Kidney (tissue), 14 donors: ENCODE results near the gene SPON1. TPM values are rescaled to one million over a fixed set of nuclear protein-coding genes. Genes with fewer than 3 reads are reported as not detected.

Experiments used
- DNase-seq, 5 donors: peaks; one replicate each; pipeline ENCODE4 v3.0.0-alpha.2; 2013 to 2020
- FAIRE-seq: peaks from 2 replicates; lab custom pipeline; 2012; peaks lifted over from hg19 to GRCh38; lab: Jason Lieb, UNC
- H3K27ac ChIP-seq, 2 donors: one replicate each; pipeline ENCODE4 v1.7.0; 2013; ENCODE audit warnings: low read depth in 2 of 2, low read length in 2 of 2, inconsistent platforms in 1 of 2
- H3K27me3 ChIP-seq: one replicate; pipeline ENCODE4 v1.7.1; 2013; ENCODE audit warnings: low read length, inconsistent platforms; ENCODE audit not compliant: control insufficient read depth, insufficient read depth
- H3K36me3 ChIP-seq, 3 donors: one replicate each; pipeline versions ENCODE4 v1.7.0 to v1.7.1; 2013; ENCODE audit warnings: low read length in 3 of 3, control low read depth in 1 of 3, inconsistent platforms in 1 of 3; ENCODE audit not compliant: insufficient read depth in 3 of 3, control insufficient read depth in 2 of 3
- H3K4me1 ChIP-seq, 3 donors: one replicate each; pipeline versions ENCODE4 v1.7.0 to v1.7.1; 2013; ENCODE audit warnings: low read length in 3 of 3, inconsistent platforms in 1 of 3, low read depth in 1 of 3; ENCODE audit not compliant: control insufficient read depth in 2 of 3, insufficient read depth in 2 of 3
- H3K4me3 ChIP-seq, 3 donors: one replicate each; pipeline versions ENCODE4 v1.7.0 to v1.8.1; 2013; ENCODE audit warnings: low read length in 3 of 3, control low read depth in 1 of 3, inconsistent platforms in 1 of 3
- H3K9ac ChIP-seq, 3 donors: one replicate each; pipeline versions ENCODE4 v1.7.0 to v1.7.1; 2013; ENCODE audit warnings: low read length in 3 of 3, control low read depth in 1 of 3, inconsistent platforms in 1 of 3
- H3K9me3 ChIP-seq, 3 donors: one replicate each; pipeline versions ENCODE4 v1.7.0 to v1.7.1; 2013; ENCODE audit warnings: low read length in 3 of 3, control low read depth in 1 of 3, inconsistent platforms in 1 of 3; ENCODE audit not compliant: control insufficient read depth in 2 of 3, insufficient read depth in 1 of 3
- CTCF ChIP-seq: IDR thresholded peaks from 3 replicates; pipeline ENCODE4 v1.5.1; 2012; ENCODE audit warnings: mild to moderate bottlenecking, moderate library complexity, borderline replicate concordance; ENCODE audit not compliant: insufficient read depth; ENCODE audit errors: extremely low read depth
- intact Hi-C: fragments of 100-400 bp; cut with DNase I; formaldehyde crosslinking; loops from one replicate; pipeline ENCODE4 v1.11.1; 2022
- polyA plus RNA-seq: library from polyadenylated mRNA; stranded (reverse); fragments of 350-450 nt; fragmentation: Illumina TruSeq; extraction: RNeasy Lipid Tissue Mini Kit (QIAGEN cat#74804); gene quantifications from one replicate; pipeline ENCODE4 v1.2.3, GENCODE V29; 2014; ENCODE audit warnings: low read depth, low replicate concordance; ENCODE audit not compliant: insufficient read depth
- total RNA-seq: library from RNA; stranded (reverse); fragmentation: NEBNext Ultra II Directional; extraction: Animal tissue kit (Norgen Biotek cat#: 25700); gene quantifications from one replicate; pipeline ENCODE4 v1.2.1, GENCODE V29; 2021
- donor health status: control.
- donor health status: control.
- donor health status: control.
- donor health status: control.
- donor health status: control.
- donor health status: DM: yes; HTN: yes; CAD: no.
- donor health status: Normal renal cell carcinoma (clear cell type).

Gene SPON1
- total and polyA plus RNA-seq, 2 donors from 2014 or later = 3.8 to 77.9 TPM

- DNase-seq (no peak), FAIRE-seq (no peak)
- Histone ChIP-seq H3K9me3 (no peaks in the 10 kb centered on the region), H3K4me1 (no peaks in the 10 kb centered on the region), H3K36me3 (no peaks in the 10 kb centered on the region), H3K9ac (no peak overlapping the region), H3K27ac (no peak overlapping the region), H3K4me3 (no peak overlapping the region), H3K27me3 (no peaks in the 10 kb centered on the region)
- intact Hi-C loops = no loop called here
- no peak for TF ChIP-seq CTCF
Observed at GRCh38 chr11:14041565-14041964, 79.0 kb downstream of the SPON1 start.

GRCh38 chr11:14042686-14043465 is 80.4 kb downstream of the SPON1 start:
- Histone ChIP-seq H3K9me3 (no peaks in the 10 kb centered on the region), H3K9ac (no peak overlapping the region), H3K4me3 (no peak overlapping the region), H3K27me3 (no peaks in the 10 kb centered on the region), H3K36me3 (no peaks in the 10 kb centered on the region), H3K4me1 (no peaks in the 10 kb centered on the region), H3K27ac (no peak overlapping the region)
- no peak for TF ChIP-seq CTCF
- DNase-seq (no peak), FAIRE-seq (no peak)
- intact Hi-C loops = no loop called here

DNA sequence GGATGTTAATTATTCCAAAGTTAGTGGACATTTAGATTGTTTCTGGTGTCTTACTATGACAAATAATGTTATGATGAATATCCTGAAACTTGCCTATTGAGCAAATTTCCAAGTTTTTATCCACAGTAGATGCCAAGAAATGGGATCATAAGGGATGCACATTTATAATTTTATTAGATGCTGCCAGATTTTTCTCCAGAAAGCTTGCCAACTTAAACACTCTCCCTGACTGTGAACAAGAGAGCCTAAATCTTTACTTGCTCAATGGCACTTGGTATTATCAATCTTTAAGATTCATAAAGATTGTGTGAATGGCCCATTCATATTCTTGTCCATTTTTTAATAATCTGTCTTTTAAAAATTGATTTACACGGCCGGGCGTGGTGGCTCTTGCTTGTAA is 82.4 kb downstream of the SPON1 start:
- TF ChIP-seq CTCF = no peak
- FAIRE-seq = no peak
- intact Hi-C loops = no loop called here
- Histone ChIP-seq H3K27ac (no peak overlapping the region), H3K9ac (no peak overlapping the region), H3K4me3 (no peak overlapping the region), H3K9me3 (no peaks in the 10 kb centered on the region), H3K36me3 (no peaks in the 10 kb centered on the region), H3K27me3 (no peaks in the 10 kb centered on the region), H3K4me1 (no peaks in the 10 kb centered on the region)
- DNase-seq = no peak
